ENCODE measurements around the gene SMC1B. TPM values are rescaled to one million over a fixed set of nuclear protein-coding genes. Genes with fewer than 3 reads are reported as not detected.
"Not testable (repeated sequence)": the region's sequence is repeated elsewhere in the genome, so short reads cannot be mapped to it uniquely, and the experiment has no call there.

Gene SMC1B
- total RNA-seq, 1 donor from 2014 or later = 0.07 TPM

DNA sequence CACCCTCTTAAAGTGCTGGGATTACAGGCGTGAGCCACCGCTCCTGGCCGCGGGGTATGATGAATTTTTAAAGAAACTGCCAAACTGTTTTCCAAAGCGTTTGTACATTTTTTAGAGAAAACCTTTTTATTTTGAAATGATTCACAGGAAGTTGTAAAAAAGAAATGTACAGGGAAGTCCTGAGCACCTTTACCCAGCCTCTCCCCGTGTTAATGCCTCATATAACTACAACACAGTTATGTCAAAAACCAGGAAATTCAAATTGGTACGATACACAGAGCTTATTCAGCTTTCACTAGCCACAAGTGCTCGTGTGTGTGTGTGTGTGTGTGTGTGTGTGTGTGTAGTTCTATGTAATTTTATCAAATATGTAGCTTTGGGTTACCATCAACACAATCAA, 110.6 kb downstream of the SMC1B start:
- DNase-seq (ENCODE audit: extremely low spot score, unreplicated experiment) = no peak
- TF ChIP-seq, protein P1, sequence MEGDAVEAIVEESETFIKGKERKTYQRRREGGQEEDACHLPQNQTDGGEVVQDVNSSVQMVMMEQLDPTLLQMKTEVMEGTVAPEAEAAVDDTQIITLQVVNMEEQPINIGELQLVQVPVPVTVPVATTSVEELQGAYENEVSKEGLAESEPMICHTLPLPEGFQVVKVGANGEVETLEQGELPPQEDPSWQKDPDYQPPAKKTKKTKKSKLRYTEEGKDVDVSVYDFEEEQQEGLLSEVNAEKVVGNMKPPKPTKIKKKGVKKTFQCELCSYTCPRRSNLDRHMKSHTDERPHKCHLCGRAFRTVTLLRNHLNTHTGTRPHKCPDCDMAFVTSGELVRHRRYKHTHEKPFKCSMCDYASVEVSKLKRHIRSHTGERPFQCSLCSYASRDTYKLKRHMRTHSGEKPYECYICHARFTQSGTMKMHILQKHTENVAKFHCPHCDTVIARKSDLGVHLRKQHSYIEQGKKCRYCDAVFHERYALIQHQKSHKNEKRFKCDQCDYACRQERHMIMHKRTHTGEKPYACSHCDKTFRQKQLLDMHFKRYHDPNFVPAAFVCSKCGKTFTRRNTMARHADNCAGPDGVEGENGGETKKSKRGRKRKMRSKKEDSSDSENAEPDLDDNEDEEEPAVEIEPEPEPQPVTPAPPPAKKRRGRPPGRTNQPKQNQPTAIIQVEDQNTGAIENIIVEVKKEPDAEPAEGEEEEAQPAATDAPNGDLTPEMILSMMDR (conservative IDR thresholded peaks at IDR 0.05) = no peak
- Mint-ChIP-seq H3K4me3 (no peak overlapping the region), H3K27ac (no peak overlapping the region), H3K27me3 (no peaks in the 10 kb centered on the region), H3K9me3 (no peaks in the 10 kb centered on the region), H3K4me1 (ENCODE audit: unreplicated experiment) (peaks cover 5% of the 10 kb centered on the region), H3K36me3 (no peaks in the 10 kb centered on the region)

DNA sequence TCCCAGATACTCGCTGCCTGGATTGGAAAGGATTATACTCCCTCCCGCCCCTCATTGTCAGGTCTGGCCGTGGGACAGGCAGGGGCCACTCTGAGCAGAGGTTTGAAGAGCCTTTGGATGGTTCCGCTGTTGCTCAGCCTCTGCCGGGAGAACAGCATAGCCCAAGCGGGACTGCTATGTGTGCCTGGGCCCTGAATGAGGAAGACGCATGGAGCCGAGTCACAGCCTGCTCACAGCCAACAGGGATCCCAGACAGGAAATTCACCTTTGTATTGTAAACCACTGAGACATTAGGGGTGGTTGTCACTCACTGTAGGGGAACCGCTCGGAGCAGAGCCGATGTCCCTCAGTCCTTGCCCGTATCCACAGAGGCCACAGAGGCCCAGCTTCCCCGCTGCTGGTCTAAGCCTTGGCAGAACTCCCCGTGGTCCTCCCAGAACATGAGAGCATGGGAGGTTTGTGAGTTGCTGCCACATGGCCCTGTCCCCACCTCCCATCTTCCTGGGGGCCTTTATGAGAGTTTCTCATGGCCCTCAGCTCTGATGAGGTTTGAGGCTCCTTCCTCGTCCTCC, 114.4 kb downstream of the SMC1B start:
- H3K9me3 Mint-ChIP-seq = no peaks in the 10 kb centered on the region
- no peak for DNase-seq (ENCODE audit: extremely low spot score, unreplicated experiment)
- no peak overlapping the region for H3K27ac Mint-ChIP-seq
- no peak overlapping the region for H3K4me3 Mint-ChIP-seq
- H3K27me3 Mint-ChIP-seq = peaks cover 3% of the 10 kb centered on the region
- H3K4me1 Mint-ChIP-seq (ENCODE audit: unreplicated experiment) = no peaks in the 10 kb centered on the region
- no peaks in the 10 kb centered on the region for H3K36me3 Mint-ChIP-seq
- TF ChIP-seq, protein P1 (conservative IDR thresholded peaks at IDR 0.05) = no peak

DNA sequence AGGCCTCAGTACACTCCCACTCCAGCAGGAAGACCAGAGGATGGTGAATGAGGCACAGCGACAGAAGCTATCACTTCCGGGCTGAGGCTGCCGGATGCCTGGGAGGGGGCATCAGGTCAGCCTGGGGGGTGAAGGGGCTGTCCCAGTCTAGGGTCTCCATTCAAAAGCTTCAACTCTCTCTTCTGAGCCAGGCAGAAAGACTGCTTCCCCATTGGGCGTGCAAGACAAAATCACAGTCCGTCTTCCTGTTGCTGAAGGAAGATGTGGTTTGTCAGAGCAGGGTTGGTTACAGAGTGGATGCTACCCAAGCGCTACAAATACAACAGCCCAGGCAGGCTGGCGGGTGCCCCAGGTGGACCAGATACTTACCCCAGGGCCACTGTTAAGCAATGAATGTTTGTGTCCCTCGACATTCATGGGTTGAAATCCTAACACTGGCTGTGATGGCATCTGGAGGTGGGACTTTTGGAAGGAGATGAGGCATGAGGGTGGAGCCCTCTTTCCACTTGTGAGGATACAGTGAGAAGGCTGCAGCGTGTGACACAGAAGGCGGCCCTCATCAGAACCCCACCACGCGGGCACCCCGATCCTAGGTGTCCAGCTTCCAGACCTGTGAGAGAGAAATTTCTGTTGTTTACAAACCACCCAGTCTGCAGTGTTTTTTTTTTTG, 116.6 kb downstream of the SMC1B start:
- Mint-ChIP-seq H3K4me3 (no peak overlapping the region), H3K27me3 (peaks cover 3% of the 10 kb centered on the region), H3K27ac (no peak overlapping the region), H3K9me3 (no peaks in the 10 kb centered on the region), H3K4me1 (ENCODE audit: unreplicated experiment) (no peaks in the 10 kb centered on the region), H3K36me3 (no peaks in the 10 kb centered on the region)
- no peak for DNase-seq (ENCODE audit: extremely low spot score, unreplicated experiment)
- TF ChIP-seq, protein P1 (conservative IDR thresholded peaks at IDR 0.05) = no peak

DNA sequence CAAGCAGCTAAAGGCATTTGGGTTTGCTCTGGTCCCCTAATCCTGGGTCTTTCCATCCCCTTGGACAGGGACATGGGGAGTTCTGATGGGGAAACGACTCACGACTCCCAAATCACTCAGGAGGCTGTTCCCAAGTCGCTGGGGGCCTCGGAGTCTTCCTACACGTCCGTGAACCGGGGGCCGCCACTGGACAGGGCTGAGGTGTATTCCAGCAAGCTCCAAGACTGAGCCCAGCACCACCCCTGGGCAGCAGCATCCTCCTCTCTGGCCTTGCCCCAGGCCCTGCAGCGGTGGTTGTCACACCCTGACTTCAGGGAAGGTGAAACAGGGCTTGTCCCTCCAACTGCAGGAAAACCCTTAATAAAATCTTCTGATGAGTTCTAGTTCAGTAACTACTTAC, 117.9 kb downstream of the SMC1B start:
- peaks cover 3% of the 10 kb centered on the region for H3K27me3 Mint-ChIP-seq
- DNase-seq (ENCODE audit: extremely low spot score, unreplicated experiment) = no peak
- no peaks in the 10 kb centered on the region for H3K36me3 Mint-ChIP-seq
- H3K4me3 Mint-ChIP-seq = no peak overlapping the region
- H3K9me3 Mint-ChIP-seq = no peaks in the 10 kb centered on the region
- TF ChIP-seq, protein P1 (conservative IDR thresholded peaks at IDR 0.05) = no peak
- no peak overlapping the region for H3K27ac Mint-ChIP-seq
- no peaks in the 10 kb centered on the region for H3K4me1 Mint-ChIP-seq (ENCODE audit: unreplicated experiment)

DNA sequence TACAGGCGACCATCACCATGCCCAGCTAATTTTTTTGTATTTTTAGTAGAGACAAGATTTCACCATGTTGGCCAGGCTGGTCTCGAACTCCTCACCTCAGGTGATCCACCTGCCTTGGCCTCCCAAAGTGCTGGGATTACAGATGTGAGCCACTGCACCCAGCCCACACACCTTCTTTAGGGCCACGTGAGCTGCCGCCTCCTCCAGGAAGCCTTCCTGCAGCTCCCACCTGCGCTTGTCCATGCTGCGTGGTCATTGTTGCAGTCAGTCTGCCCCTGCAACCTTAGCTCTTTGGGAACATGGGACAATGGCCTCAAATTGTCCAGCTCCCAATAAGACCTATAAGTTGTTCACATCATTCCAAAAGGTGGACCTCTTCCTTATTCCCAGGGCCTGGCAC, 118.4 kb downstream of the SMC1B start:
- H3K4me3 Mint-ChIP-seq; H3K36me3 Mint-ChIP-seq; DNase-seq (ENCODE audit: extremely low spot score, unreplicated experiment); H3K27ac Mint-ChIP-seq; H3K9me3 Mint-ChIP-seq; H3K4me1 Mint-ChIP-seq (ENCODE audit: unreplicated experiment); H3K27me3 Mint-ChIP-seq: not testable (repeated sequence)

Other genes with a start within 250 kb of the SMC1B start
- 83.6 and 93.0 TPM in 2 replicates for gene NUP50, start 249.7 kb downstream of the SMC1B start, total RNA-seq (ENCODE audit: low replicate concordance)
- 54.1 and 68.0 TPM in 2 replicates for gene KIAA0930, start 172.7 kb downstream of the SMC1B start, total RNA-seq (ENCODE audit: low replicate concordance)
- 0.29 and 0.62 TPM in 2 replicates for gene UPK3A, start 128.7 kb downstream of the SMC1B start, total RNA-seq (ENCODE audit: low replicate concordance)
- 89.7 and 121 TPM in 2 replicates for gene FAM118A, start 103.7 kb downstream of the SMC1B start, total RNA-seq (ENCODE audit: low replicate concordance)
- 5.1 and 8.8 TPM in 2 replicates for gene RIBC2, start 94 bp upstream of the SMC1B start, total RNA-seq (ENCODE audit: low replicate concordance)
- gene FBLN1, start 89.3 kb upstream of the SMC1B start, total RNA-seq (ENCODE audit: low replicate concordance) = 121 and 271 TPM in 2 replicates

All from type B pancreatic cell (in vitro differentiated cells).